HG03342 (cell line): ENCODE data around the gene PTPA.
A peak's percentile ranks its signal among the peaks of the same experiment; 100 is the strongest.

Experiments
- ATAC-seq: cut with Tn5 transposase; IDR thresholded peaks from one replicate; pipeline ENCODE4 v1.9.1; 2021; ENCODE audit warnings: mild to moderate bottlenecking, moderate library complexity; ENCODE audit not compliant: unreplicated experiment

PTPA gene

DNA sequence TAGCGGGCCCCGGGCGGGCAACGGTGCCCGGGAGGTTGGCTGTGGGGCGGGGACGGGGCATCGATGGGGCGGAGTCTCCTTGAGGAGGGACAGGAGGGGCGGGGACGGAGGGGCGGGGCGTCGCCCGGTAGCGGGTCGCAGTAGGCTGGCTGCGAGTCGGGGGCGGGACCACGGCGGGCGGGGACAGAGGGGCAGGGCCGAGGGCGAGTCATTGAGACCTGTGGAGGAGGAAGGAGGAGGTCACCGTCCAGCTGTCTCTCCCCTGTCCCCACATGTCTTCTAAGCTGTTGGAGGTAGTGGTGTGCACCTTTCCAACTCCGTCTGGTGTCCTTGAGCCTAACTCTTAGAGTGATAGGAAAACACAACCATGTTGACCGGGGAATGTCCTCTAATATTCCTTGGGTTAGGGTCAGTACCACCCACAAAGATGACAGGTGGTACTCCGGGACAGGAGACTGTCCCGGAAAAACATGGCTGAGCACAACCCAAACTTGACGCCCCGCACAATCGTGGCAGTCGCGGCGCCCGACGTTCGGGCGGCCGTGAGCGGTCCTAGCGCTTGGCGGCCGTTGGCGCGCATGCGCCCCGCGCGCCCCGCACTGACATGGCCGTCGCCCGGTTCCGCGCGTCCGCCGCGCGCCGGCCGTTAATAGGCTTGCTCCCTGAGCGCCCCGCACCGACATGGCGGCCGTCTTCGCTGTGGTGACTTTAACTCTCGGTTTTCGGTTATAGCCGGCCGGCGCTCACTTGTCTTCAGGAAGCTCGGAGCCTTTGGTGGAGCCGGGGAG, at the start of gene PTPA, which contains the start of gene CRAT:
Gene PTPA (plus strand): TSS at position 676 of the 788 bp plus-strand sequence. CDS start 186 bp downstream, outside the sequence.
Gene CRAT (minus strand): TSS at position 54 of the 788 bp plus-strand sequence. CDS start 284 bp downstream, outside the sequence.
- peak; percentile 77 for ATAC-seq

GRCh38 chr9:129063061-129063460, 48.2 kb upstream of the PTPA start:
- no peak for ATAC-seq

GRCh38 chr9:129064499-129064908, 46.7 kb upstream of the PTPA start:
- ATAC-seq, result no peak

DNA sequence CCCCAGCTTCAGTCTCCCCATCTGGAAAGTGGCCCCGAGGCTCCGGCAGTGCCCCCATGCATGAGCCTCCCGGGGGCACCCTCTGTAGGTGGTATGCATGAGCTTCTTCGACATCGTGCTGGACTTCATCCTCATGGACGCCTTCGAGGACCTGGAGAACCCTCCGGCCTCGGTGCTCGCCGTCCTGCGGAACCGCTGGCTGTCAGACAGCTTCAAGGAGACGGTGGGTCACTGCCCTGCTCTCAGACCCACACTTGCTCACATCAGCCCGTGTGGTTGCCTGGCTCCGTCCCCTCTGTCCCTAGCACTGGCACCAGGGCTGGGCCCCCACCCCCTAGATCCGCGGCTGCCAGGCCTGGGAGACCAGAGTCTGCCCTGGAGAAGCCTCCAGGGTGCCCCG, 43.1 kb upstream of the PTPA start:
- ATAC-seq, result no peak

GRCh38 chr9:129068990-129069861, 42.0 kb upstream of the PTPA start:
- ATAC-seq, result peak; percentile 74

DNA sequence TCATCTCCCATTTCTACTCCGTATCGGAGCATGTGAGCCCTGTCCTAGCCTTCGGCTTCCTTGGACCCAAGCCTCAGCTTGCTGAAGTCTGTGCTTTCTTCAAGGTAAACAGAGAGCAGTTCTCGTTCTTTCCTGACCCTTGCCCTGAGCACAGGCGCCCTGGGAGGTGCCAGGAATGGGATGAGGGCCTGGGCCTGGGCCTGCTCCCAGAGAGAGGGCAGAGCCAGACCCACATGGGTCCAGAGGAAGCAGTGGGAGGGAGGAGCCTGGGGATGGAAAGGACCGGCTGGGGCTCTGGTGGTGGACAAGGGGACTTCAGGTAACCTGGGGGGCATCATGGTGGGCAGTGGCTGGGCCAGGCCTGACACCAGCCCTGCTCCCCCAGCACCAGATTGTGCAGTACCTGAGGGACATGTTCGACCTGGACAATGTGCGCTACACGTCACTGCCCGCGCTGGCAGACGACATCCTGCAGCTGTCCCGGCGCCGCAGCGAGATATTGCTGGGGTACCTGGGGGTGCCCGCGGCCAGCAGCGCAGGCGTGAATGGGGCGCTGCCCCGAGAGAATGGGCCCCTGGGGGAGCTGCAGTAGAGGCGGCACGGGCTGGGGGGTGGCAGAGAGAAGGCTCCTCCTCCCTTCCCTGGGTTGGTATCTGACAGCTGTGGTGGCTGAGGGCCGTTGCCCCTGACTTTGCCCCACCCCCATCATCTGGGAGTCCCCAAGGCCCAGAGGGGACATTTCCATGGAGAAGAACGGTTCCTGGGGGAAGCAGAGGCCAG, 41.2 kb upstream of the PTPA start:
- ATAC-seq, result no peak

- no peak for ATAC-seq
These were observed 40.3 kb upstream of the PTPA start for GRCh38 chr9:129070696-129071525.

GRCh38 chr9:129071526-129072126, 39.6 kb upstream of the PTPA start:
- no peak for ATAC-seq

GRCh38 chr9:129072171-129072570, 39.0 kb upstream of the PTPA start:
- no peak for ATAC-seq

DNA sequence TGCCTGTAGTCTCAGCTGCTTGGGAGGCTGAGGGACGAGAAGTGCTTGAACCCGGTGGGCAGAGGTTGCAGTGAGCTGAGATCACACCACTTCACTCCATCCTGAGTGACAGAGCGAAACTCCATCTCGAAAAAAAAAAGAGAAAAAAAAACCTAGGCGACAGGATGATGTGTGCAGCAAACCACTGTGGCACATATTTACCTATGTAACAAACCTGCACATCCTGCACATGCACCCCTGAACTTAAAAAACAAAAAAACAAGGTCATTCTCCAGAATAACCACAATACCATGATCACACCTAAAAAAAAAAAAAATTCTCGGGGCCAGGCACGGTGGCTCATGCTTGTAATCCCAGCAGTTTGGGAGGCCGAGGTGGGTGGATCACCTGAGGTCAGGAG, 37.8 kb upstream of the PTPA start:
- no peak for ATAC-seq

GRCh38 chr9:129074106-129074505, 37.1 kb upstream of the PTPA start:
- ATAC-seq, result no peak

DNA sequence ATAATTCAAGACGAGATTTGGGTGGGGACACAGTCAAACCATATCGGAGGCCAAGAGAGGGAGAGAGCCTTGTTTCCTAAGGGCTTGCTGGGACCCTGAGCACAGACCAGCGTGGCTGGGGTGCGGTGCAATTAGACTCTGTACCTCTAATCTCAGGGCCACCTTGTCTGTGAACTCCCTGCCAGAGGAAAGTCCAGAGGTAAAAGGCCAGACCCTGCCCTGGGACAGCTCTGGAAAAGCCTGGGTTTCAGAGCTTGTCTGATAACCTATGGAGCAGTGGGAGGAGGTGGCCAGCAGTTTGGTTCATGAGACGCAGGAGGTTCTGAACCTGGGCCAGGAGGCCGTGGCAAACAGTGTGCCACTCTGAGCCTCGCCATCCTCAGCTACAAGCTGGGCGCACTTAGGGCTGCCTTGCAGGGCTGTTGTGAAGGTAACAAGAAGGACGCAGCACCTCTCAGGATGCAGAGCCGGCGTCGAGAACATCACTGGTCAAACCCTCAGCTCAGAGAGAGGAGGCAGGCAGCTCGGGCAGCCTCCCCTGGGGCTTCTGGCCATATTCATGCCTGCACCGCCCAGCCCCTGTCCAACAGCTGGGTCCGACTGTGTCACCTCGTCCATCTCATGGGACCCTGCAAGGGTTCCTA, 35.1 kb upstream of the PTPA start:
- no peak for ATAC-seq

DNA sequence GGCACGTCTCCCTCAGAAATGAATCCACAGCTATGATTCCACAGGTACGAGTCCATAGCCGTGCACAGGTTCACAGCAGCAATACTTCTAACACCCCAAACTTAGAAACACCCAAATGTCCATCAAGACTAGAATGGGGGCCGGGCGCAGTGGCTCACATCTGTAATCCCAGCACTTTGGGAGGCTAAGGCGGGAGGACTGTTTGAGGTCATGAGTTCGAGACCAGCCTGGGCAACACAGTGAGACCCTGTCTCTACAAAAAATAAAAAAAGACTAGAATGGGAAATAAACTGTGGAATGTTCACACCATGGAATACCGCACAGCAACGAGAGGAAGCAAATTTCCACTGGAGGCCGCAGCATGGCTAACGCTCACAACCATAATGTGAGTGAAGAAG, 34.6 kb upstream of the PTPA start:
- no peak for ATAC-seq

GRCh38 chr9:129077236-129077635, 34.0 kb upstream of the PTPA start:
- ATAC-seq, result no peak

- no peak for ATAC-seq
These were observed 32.3 kb upstream of the PTPA start for GRCh38 chr9:129078691-129079503.

DNA sequence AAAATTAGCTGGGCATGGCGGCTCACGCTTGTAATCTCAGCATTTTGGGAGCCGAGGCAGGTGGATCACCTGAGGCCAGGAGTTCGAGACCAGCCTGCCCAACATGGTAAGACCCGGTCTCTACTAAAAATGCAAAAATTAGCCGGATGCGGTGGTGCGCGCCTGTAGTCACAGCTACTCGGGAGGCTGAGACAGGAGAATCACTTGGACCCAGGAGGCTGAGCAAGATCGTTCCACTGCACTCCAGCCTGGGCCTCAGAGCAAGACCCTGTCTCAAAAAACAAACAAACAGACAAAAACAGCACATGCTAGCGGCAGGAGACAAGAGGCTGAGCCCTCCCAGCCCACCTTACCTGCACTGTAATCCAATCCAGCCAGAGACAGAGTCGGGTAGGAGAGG, 31.4 kb upstream of the PTPA start:
- no peak for ATAC-seq

GRCh38 chr9:129080298-129080600, 31.0 kb upstream of the PTPA start:
- ATAC-seq, result no peak

DNA sequence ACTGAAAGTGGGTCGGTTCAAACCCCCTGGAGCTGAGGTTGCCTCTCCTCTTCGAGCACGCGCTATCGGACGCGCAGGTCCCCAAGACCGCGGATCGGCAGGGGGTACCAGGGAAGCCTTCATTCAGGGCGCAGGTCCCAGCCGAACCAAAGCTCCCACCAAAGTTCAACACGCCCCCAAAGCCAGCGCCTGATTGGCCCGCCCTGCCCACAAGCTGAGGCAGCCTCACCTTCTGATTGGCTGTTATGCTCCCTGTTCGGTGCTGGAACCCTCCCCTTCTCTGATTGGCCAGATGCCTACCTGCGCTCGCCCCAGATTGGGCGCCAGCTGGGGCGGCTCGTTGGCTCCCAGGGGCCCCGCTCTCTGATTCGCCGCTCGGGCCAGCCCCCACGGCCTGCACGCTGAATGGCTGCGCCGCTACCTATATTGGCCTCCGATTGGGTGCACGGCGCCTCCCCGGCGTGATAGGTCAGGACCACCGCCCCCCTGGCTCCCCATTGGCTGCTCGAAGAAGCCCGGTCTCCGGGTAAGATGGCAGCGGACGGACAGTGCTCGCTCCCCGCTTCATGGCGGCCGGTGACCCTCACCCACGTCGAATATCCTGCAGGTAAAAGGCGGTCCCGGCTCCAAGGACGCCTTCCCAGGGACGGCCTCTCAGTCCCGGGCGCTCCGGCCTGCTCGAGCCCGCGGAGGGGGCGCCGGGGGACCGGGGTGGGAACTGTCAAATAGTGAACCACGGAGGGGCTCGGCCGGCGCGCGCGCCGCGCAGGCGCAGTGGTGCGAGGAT, 30.4 kb upstream of the PTPA start, which contains the start of gene DOLPP1:
Gene DOLPP1 (plus strand): TSS at position 511 of the 787 bp plus-strand sequence. CDS start 21 bp downstream, at position 532.
- ATAC-seq, result peak; percentile 95
